ENCODE data around the gene EPHB3. TPM values are rescaled to one million over a fixed set of nuclear protein-coding genes. Genes with fewer than 3 reads are reported as not detected.

The EPHB3 gene
- total RNA-seq, 1 experiment from 2014 or later = 6.0 TPM

DNA sequence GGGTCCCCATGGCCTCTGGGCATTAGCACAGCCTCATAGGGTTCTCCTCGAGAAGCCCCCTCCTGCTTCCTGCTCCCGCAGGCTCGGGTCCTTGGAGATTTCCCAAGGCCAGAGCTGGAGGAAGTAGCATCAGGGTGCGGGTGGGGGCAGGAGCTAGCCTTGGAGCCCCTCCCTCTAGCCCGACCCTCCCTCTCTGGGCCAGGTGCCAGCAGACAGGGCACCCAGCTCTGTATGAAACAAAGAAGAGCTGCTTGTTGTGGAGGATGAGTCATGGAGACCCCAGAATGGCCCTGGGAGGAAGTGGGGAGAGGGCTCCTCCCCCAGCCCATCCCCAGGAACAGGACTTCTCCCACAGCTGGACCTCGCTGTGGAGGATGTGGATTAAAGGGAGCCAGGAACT lies 29.2 kb downstream of the EPHB3 start:
- Histone ChIP-seq H3K4me1 (ENCODE audit: control insufficient read depth, insufficient read depth, low read length) (no peaks in the 10 kb centered on the region), H3K36me3 (ENCODE audit: control insufficient read depth, insufficient read depth, low read length) (no peaks in the 10 kb centered on the region), H3K27ac (ENCODE audit: low read length) (no peak overlapping the region), H3K4me3 (ENCODE audit: low read depth in 2 of 2, low read length in 2 of 2) (no peak overlapping the region), H3K9me3 (ENCODE audit: control insufficient read depth, insufficient read depth, low read depth, low read length) (no peaks in the 10 kb centered on the region), H3K27me3 (ENCODE audit: control insufficient read depth, insufficient read depth, low read length) (no peaks in the 10 kb centered on the region)
- intact Hi-C loops (cut with micrococcal nuclease; ENCODE audit: unreplicated experiment) (no loop called here), in situ Hi-C loops (cut with HindIII; ENCODE audit: low pct_unique_long_range_greater_than_20kb, low sequenced_read_pairs) (no loop called here)
- ATAC-seq (no peak), DNase-seq (ENCODE audit: low read depth, low spot score) (no peak)
- TF ChIP-seq CTCF (IDR thresholded peaks at IDR 0.05) = no peak
- TF ChIP-seq SIN3A (IDR thresholded peaks at IDR 0.05; ENCODE audit: borderline replicate concordance, insufficient read depth, low read depth, low read length) = no peak
- TF ChIP-seq POLR2AphosphoS5 (IDR thresholded peaks at IDR 0.05; ENCODE audit: low read depth, low read length) = no peak
- TF ChIP-seq, protein P1, sequence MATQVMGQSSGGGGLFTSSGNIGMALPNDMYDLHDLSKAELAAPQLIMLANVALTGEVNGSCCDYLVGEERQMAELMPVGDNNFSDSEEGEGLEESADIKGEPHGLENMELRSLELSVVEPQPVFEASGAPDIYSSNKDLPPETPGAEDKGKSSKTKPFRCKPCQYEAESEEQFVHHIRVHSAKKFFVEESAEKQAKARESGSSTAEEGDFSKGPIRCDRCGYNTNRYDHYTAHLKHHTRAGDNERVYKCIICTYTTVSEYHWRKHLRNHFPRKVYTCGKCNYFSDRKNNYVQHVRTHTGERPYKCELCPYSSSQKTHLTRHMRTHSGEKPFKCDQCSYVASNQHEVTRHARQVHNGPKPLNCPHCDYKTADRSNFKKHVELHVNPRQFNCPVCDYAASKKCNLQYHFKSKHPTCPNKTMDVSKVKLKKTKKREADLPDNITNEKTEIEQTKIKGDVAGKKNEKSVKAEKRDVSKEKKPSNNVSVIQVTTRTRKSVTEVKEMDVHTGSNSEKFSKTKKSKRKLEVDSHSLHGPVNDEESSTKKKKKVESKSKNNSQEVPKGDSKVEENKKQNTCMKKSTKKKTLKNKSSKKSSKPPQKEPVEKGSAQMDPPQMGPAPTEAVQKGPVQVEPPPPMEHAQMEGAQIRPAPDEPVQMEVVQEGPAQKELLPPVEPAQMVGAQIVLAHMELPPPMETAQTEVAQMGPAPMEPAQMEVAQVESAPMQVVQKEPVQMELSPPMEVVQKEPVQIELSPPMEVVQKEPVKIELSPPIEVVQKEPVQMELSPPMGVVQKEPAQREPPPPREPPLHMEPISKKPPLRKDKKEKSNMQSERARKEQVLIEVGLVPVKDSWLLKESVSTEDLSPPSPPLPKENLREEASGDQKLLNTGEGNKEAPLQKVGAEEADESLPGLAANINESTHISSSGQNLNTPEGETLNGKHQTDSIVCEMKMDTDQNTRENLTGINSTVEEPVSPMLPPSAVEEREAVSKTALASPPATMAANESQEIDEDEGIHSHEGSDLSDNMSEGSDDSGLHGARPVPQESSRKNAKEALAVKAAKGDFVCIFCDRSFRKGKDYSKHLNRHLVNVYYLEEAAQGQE (IDR thresholded peaks at IDR 0.05; ENCODE audit: insufficient read depth in 1 of 2, low read depth in 2 of 2, low read length in 1 of 2) = no peak
- no peak for TF ChIP-seq TCF7L2 (IDR thresholded peaks at IDR 0.05; ENCODE audit: low read depth, low read length)
- ChIA-PET CTCF (no interaction called here), POLR2A (no interaction called here)
- BruUV-seq (replicated peaks) = no TSS peak

GRCh38 chr3:184591789-184592188 lies 30.2 kb downstream of the EPHB3 start:
- Histone ChIP-seq H3K4me1 (ENCODE audit: control insufficient read depth, insufficient read depth, low read length) (no peaks in the 10 kb centered on the region), H3K27ac (ENCODE audit: low read length) (no peak overlapping the region), H3K4me3 (ENCODE audit: low read depth in 2 of 2, low read length in 2 of 2) (no peak overlapping the region), H3K9me3 (ENCODE audit: control insufficient read depth, insufficient read depth, low read depth, low read length) (no peaks in the 10 kb centered on the region), H3K36me3 (ENCODE audit: control insufficient read depth, insufficient read depth, low read length) (no peaks in the 10 kb centered on the region), H3K27me3 (ENCODE audit: control insufficient read depth, insufficient read depth, low read length) (no peaks in the 10 kb centered on the region)
- no TSS peak for BruUV-seq (replicated peaks)
- CTCF ChIA-PET = no interaction called here
- TF ChIP-seq CTCF (IDR thresholded peaks at IDR 0.05) = no peak
- no peak for TF ChIP-seq TCF7L2 (IDR thresholded peaks at IDR 0.05; ENCODE audit: low read depth, low read length)
- TF ChIP-seq SIN3A (IDR thresholded peaks at IDR 0.05; ENCODE audit: borderline replicate concordance, insufficient read depth, low read depth, low read length) = no peak
- TF ChIP-seq, protein P1 (IDR thresholded peaks at IDR 0.05; ENCODE audit: insufficient read depth in 1 of 2, low read depth in 2 of 2, low read length in 1 of 2) = no peak
- no peak for TF ChIP-seq POLR2AphosphoS5 (IDR thresholded peaks at IDR 0.05; ENCODE audit: low read depth, low read length)
- no peak for DNase-seq (ENCODE audit: low read depth, low spot score)
- intact Hi-C loops (cut with micrococcal nuclease; ENCODE audit: unreplicated experiment) = no loop called here
- POLR2A ChIA-PET = no interaction called here
- in situ Hi-C loops (cut with HindIII; ENCODE audit: low pct_unique_long_range_greater_than_20kb, low sequenced_read_pairs) = no loop called here
- ATAC-seq = no peak

All from Panc1 (cell line).